H1 (cell line): ENCODE data around the gene SMAD7. TPM values are rescaled to one million over a fixed set of nuclear protein-coding genes. Genes with fewer than 3 reads are reported as not detected.

Experiments used
- ASH2L ChIP-seq: fragments of 200-600, 300-600 bp; sonication (generic); IDR thresholded peaks from one replicate; pipeline ENCODE4 v1.7.1; 2017; ENCODE audit warnings: low read length
- BACH1 ChIP-seq: IDR thresholded peaks from 2 replicates; pipeline ENCODE4 v1.6.1; 2012; ENCODE audit warnings: low read length, improper control_type of control experiment
- CHD1 ChIP-seq: IDR thresholded peaks from 2 replicates; pipeline ENCODE4 v1.6.1; 2012; ENCODE audit warnings: low read depth, low read length, improper control_type of control experiment
- CREB1 ChIP-seq: IDR thresholded peaks from 2 replicates; pipeline ENCODE4 v1.6.1; 2012; ENCODE audit warnings: inconsistent platforms
- FOSL1 ChIP-seq: IDR thresholded peaks from 2 replicates; pipeline ENCODE4 v1.6.1; 2011; ENCODE audit warnings: mild to moderate bottlenecking, low read depth, low read length, moderate library complexity; ENCODE audit not compliant: insufficient read depth
- HDAC2 ChIP-seq, 2 experiments: fragments of 300-600 bp in 1 of 2; sonication (generic) in 1 of 2; IDR thresholded peaks; 2 replicates each; pipeline ENCODE4 v1.6.1; 2011 to 2012; ENCODE audit warnings: low read depth in 2 of 2, low read length in 2 of 2, mild to moderate bottlenecking in 2 of 2, moderate library complexity in 2 of 2, borderline replicate concordance in 1 of 2, inconsistent platforms in 1 of 2
- JUND ChIP-seq: IDR thresholded peaks from 2 replicates; pipeline ENCODE4 v1.6.1; 2011; ENCODE audit warnings: mild to moderate bottlenecking, improper control_type of control experiment, low read length
- KDM4A ChIP-seq: IDR thresholded peaks from one replicate; pipeline ENCODE4 v1.7.1; 2012; ENCODE audit warnings: low read depth, mild to moderate bottlenecking, moderate library complexity, low read length, inconsistent platforms; ENCODE audit not compliant: severe bottlenecking
- POLR2A ChIP-seq, 2 experiments: IDR thresholded peaks; 1 replicate in 1 of 2; 2 replicates in 1 of 2; pipeline ENCODE4 v1.6.1; 2011; ENCODE audit warnings: low read depth in 2 of 2, low read length in 2 of 2, mild to moderate bottlenecking in 2 of 2; ENCODE audit errors: control extremely low read depth in 1 of 2
- RBBP5 ChIP-seq: IDR thresholded peaks from 2 replicates; pipeline ENCODE4 v1.7.1; 2012; ENCODE audit warnings: low read depth, mild to moderate bottlenecking, inconsistent platforms, low read length, moderate library complexity, borderline replicate concordance
- SAP30 ChIP-seq: fragments of 300-600 bp; sonication (generic); IDR thresholded peaks from 2 replicates; pipeline ENCODE4 v1.7.1; 2012; ENCODE audit warnings: low read length, moderate library complexity, mild to moderate bottlenecking, inconsistent platforms; ENCODE audit not compliant: insufficient read depth, insufficient replicate concordance
- SIN3A ChIP-seq, 2 experiments: IDR thresholded peaks in 1 of 2; conservative IDR thresholded peaks in 1 of 2; 2 replicates each; pipeline ENCODE4 v1.6.1; 2011 to 2012; ENCODE audit warnings: low read length in 2 of 2, improper control_type of control experiment in 1 of 2, low read depth in 1 of 2, mild to moderate bottlenecking in 1 of 2
- SIRT6 ChIP-seq: IDR thresholded peaks from one replicate; pipeline ENCODE4 v1.7.1; 2012; ENCODE audit warnings: low read length, inconsistent platforms
- SP2 ChIP-seq: IDR thresholded peaks from 2 replicates; pipeline ENCODE4 v1.6.1; 2012; ENCODE audit warnings: mild to moderate bottlenecking, low read length, inconsistent platforms
- SP4 ChIP-seq: IDR thresholded peaks from 2 replicates; pipeline ENCODE4 v1.6.1; 2012; ENCODE audit warnings: low read length, inconsistent platforms
- SUZ12 ChIP-seq: fragments of 200-600 bp; sonication (generic); IDR thresholded peaks from 2 replicates; pipeline ENCODE4 v1.6.1; 2012; ENCODE audit warnings: mild to moderate bottlenecking, inconsistent platforms, low read length, moderate library complexity, mixed read lengths
- TCF12 ChIP-seq: IDR thresholded peaks from 2 replicates; pipeline ENCODE4 v1.6.1; 2011; ENCODE audit warnings: low read depth, mild to moderate bottlenecking, low read length
- YY1 ChIP-seq: IDR thresholded peaks from 2 replicates; pipeline ENCODE4 v1.6.1; 2011; ENCODE audit warnings: low read depth, mild to moderate bottlenecking, low read length
- ZNF274 ChIP-seq: IDR thresholded peaks from 2 replicates; pipeline ENCODE4 v1.7.0; 2012; ENCODE audit warnings: low read length, borderline replicate concordance; ENCODE audit errors: extremely low read depth
- polyA plus RNA-seq, 7 experiments: library from polyadenylated mRNA; depleted of rRNA in 3 of 7; stranded (reverse) in 5 of 7; unstranded in 2 of 7; fragments of >200 nt in 5 of 7; fragments of 200-250 nt in 2 of 7; gene quantifications; 1 replicate in 5 of 7; 2 replicates in 1 of 7; 4 replicates in 1 of 7; pipeline versions ENCODE4 v1.2.1 to v1.2.3, GENCODE V29; 2011 to 2013; ENCODE audit warnings: missing spikeins in 2 of 7, mixed read lengths in 2 of 7
- total RNA-seq: library from RNA; stranded (reverse); fragmentation: NEBNext Ultra II Directional; extraction: Animal tissue kit (Norgen Biotek cat#: 25700); gene quantifications from 2 replicates; pipeline ENCODE4 v1.2.1, GENCODE V29; 2021
- TF ChIP-seq, protein P1 (sequence below): IDR thresholded peaks from 2 replicates; pipeline ENCODE4 v1.6.1; 2012; ENCODE audit warnings: low read length, inconsistent platforms
- TF ChIP-seq, protein P2 (sequence below): IDR thresholded peaks from 2 replicates; pipeline ENCODE4 v1.6.1; 2011; ENCODE audit warnings: low read depth, mild to moderate bottlenecking, low read length; ENCODE audit not compliant: insufficient read depth

The SMAD7 gene
- total and polyA plus RNA-seq, 2 of the 8 experiments (the other 6 are each of a cell fraction or from before 2014, with no cell fraction given), result 6.5 to 15.5 TPM

DNA sequence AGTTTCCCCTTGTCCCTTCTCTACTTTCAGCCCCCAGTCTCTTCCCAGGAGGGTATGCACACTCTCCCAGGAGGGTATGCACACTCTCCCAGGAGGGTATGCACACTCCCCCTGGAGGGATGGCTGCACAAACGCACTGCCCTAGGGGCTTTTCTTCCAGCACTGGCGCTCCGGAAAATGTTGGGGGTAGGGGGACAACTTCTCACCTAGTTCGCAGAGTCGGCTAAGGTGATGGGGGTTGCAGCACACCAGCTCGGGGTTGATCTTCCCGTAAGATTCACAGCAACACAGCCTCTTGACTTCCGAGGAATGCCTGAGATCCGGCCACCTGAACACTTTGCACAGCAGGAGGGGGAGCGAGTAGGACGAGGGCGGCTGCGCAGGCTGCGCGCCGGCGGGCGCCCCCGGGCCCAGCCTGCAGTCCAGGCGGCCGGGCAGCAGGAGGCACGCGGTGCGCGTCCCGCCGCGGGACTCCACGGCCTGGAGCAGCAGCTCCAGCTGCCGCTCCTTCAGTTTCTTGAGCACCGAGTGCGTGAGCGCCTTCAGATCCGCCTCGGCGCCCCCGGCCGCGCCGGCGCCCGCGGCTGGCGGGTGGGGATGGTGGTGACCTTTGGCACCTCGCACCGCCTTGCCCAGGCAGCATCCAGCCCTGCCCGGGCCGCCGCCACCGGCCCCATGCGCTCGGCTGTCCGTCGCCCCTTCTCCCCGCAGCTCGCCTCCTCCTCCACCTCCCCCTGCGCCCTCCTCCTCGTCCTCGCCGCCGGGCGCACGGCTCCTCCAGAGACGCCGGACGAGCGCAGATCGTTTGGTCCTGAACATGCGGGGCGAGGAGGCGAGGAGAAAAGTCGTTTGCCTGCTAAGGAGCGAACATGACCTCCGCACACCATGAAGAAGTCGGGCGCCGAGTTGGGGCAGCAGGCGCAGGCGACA lies 894 bp downstream of the SMAD7 start (continued):
- no peak for TF ChIP-seq RBBP5
- TF ChIP-seq SP4, result no peak
- peak in 1 of 2 experiments; percentile 35; a peak in 1 of 3 replicates for TF ChIP-seq POLR2A (IDR thresholded peaks at IDR 0.05; ENCODE audit: control extremely low read depth in 1 of 2, low read depth in 2 of 2, low read length in 2 of 2)
- TF ChIP-seq SAP30, result peak; percentile 51
- no peak for TF ChIP-seq TCF12
- no peak for TF ChIP-seq SIRT6
- no peak for TF ChIP-seq SP2
- peak; percentile 58 for TF ChIP-seq SUZ12
- no peak for TF ChIP-seq CHD1
- TF ChIP-seq HDAC2 (IDR thresholded peaks at IDR 0.05; ENCODE audit: borderline replicate concordance in 1 of 2, low read depth in 2 of 2, low read length in 2 of 2), result peak; percentile 66 to 72; a peak in 1 of 4 replicates
- no peak for TF ChIP-seq BACH1
- TF ChIP-seq YY1, result no peak
- TF ChIP-seq ASH2L, result peak; percentile 65
- no peak for TF ChIP-seq JUND
- TF ChIP-seq CREB1, result 0 out of 2 replicates have a peak, but pooled peaks have one; percentile 31
- TF ChIP-seq, protein P1, sequence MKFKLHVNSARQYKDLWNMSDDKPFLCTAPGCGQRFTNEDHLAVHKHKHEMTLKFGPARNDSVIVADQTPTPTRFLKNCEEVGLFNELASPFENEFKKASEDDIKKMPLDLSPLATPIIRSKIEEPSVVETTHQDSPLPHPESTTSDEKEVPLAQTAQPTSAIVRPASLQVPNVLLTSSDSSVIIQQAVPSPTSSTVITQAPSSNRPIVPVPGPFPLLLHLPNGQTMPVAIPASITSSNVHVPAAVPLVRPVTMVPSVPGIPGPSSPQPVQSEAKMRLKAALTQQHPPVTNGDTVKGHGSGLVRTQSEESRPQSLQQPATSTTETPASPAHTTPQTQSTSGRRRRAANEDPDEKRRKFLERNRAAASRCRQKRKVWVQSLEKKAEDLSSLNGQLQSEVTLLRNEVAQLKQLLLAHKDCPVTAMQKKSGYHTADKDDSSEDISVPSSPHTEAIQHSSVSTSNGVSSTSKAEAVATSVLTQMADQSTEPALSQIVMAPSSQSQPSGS, result no peak
- TF ChIP-seq, protein P2, sequence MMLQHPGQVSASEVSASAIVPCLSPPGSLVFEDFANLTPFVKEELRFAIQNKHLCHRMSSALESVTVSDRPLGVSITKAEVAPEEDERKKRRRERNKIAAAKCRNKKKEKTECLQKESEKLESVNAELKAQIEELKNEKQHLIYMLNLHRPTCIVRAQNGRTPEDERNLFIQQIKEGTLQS, result no peak
- peak; percentile 82 for TF ChIP-seq KDM4A
- no peak for TF ChIP-seq ZNF274
- TF ChIP-seq FOSL1, result no peak
- TF ChIP-seq SIN3A (conservative IDR thresholded peaks at IDR 0.05 in 1 of 2, IDR thresholded peaks at IDR 0.05 in 1 of 2; ENCODE audit: low read depth in 1 of 2, low read length in 2 of 2), result no peak
